ENCODE measurements around the gene SF1. TPM values are rescaled to one million over a fixed set of nuclear protein-coding genes. Genes with fewer than 3 reads are reported as not detected.

The SF1 gene
- total RNA-seq, 1 donor from 2014 or later, result 533 TPM

- H3K4me3 Mint-ChIP-seq, result no peak overlapping the region
- peaks cover 59% of the 10 kb centered on the region for H3K36me3 Mint-ChIP-seq
- H3K27me3 Mint-ChIP-seq (ENCODE audit: low read depth), result no peaks in the 10 kb centered on the region
- no peak for TF ChIP-seq CTCF (IDR thresholded peaks at IDR 0.05; ENCODE audit: unreplicated experiment)
- peaks cover under 1% of the 10 kb centered on the region for H3K4me1 Mint-ChIP-seq
- DNase-seq (ENCODE audit: low spot score in 2 of 2, unreplicated experiment in 2 of 2), result no peak
- no peaks in the 10 kb centered on the region for H3K9me3 Mint-ChIP-seq
- H3K27ac Mint-ChIP-seq, result no peak overlapping the region
Observed at GRCh38 chr11:64770120-64770519, 8.2 kb downstream of the SF1 start.

DNA sequence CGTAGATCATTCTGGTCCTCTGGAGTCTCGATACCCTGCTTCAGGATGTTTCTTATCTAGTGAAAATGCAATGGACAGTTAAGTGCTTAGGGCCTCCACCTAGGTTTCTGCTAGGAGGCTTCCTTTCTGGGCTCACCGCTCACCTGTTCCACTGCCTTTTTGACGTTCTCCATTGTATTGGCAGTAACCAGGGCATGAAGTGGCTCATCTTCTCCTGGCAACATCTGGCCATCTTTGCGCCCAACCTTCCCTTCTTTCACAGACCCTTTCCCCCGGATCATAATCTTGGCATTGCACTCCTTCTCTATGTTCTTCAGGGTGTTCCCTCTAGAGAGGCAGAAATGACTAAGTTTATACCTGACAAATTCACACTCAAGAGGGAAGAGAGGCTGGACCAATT lies 9.1 kb downstream of the SF1 start:
- no peaks in the 10 kb centered on the region for H3K9me3 Mint-ChIP-seq
- H3K4me3 Mint-ChIP-seq, result no peak overlapping the region
- no peak for TF ChIP-seq CTCF (IDR thresholded peaks at IDR 0.05; ENCODE audit: unreplicated experiment)
- peaks cover 63% of the 10 kb centered on the region for H3K36me3 Mint-ChIP-seq
- DNase-seq (ENCODE audit: low spot score in 2 of 2, unreplicated experiment in 2 of 2), result no peak
- no peak overlapping the region for H3K27ac Mint-ChIP-seq
- H3K27me3 Mint-ChIP-seq (ENCODE audit: low read depth), result no peaks in the 10 kb centered on the region
- H3K4me1 Mint-ChIP-seq, result no peaks in the 10 kb centered on the region

- peaks cover 57% of the 10 kb centered on the region for H3K36me3 Mint-ChIP-seq
- no peak for DNase-seq (ENCODE audit: low spot score in 2 of 2, unreplicated experiment in 2 of 2)
- TF ChIP-seq CTCF (IDR thresholded peaks at IDR 0.05; ENCODE audit: unreplicated experiment), result no peak
- H3K9me3 Mint-ChIP-seq, result no peaks in the 10 kb centered on the region
- no peak overlapping the region for H3K4me3 Mint-ChIP-seq
- peaks cover 2% of the 10 kb centered on the region for H3K4me1 Mint-ChIP-seq
- H3K27ac Mint-ChIP-seq, result no peak overlapping the region
- no peaks in the 10 kb centered on the region for H3K27me3 Mint-ChIP-seq (ENCODE audit: low read depth)
Observed at GRCh38 chr11:64768300-64768694, 10.0 kb downstream of the SF1 start.

DNA sequence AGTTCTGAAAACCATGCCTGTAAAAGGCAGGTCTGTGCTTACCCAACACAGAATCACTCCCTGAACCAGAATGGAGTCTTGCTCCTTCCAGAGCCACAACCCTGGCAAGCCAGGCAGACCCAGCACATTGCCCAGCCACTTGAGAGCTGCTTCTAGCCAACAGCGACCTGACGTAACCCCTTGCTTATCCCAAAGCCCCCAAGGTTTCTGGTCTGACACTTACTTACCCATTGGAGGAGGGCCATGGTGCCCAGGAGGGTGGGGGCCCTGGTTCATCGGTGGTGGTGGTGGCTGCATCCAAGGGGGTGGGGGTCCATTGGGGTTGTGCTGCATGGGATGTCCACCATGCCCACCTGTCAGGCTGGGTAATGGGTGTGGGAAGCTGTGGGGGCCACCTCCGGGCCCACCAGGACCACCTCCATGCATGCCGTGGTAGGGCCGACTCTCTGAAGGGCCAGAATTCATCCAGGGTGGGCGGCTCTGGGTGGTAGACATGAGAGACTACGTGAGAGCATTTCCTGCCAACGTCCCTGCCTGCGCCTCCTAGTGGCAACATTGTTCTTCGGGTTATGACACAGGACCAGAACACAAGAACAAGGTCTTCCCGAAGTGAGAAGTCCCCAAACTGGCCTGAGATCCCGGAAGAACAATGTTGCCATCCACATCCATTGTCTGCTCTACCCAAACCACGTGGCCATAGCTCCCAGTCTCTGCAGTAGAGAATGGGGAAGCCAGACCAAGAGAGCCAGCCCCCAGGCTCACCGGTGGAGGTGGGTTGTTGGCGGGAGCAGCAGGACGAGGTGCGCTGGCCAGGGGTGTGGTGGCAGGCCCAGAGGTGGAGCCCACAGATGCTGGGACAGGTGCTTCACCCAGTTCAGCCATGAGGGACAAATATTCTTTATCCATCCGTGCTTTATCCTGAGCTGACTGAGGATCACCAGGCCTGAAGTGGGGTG lies 10.7 kb downstream of the SF1 start:
- Mint-ChIP-seq H3K4me3 (no peak overlapping the region), H3K4me1 (peaks cover 2% of the 10 kb centered on the region), H3K9me3 (no peaks in the 10 kb centered on the region), H3K27me3 (ENCODE audit: low read depth) (no peaks in the 10 kb centered on the region), H3K27ac (peak overlapping the region; percentile 59), H3K36me3 (peaks cover 53% of the 10 kb centered on the region)
- peak in 1 of 2 experiments; percentile 78 for DNase-seq (ENCODE audit: low spot score in 2 of 2, unreplicated experiment in 2 of 2)
- peak; percentile 91 for TF ChIP-seq CTCF (IDR thresholded peaks at IDR 0.05; ENCODE audit: unreplicated experiment)

DNA sequence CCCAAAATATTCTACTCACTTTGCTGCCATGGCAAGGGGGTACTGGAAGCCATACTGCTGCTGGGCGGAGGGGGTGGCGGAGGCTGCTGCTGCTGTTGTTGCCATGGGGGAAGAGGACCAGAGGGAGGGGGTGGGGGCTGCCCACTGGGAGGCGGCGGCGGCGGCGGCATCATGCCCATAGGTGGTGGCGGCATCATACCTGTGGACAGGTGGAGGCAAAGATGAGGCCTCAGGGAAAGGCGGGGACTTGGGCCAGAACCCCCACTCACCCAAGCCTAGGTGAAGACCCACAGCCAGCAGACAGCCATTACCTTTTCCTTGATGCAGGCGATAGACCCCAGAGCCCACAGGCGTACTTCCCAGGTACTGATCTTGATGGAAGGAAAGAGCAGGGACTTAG lies 11.5 kb downstream of the SF1 start:
- peaks cover 48% of the 10 kb centered on the region for H3K36me3 Mint-ChIP-seq
- no peaks in the 10 kb centered on the region for H3K9me3 Mint-ChIP-seq
- DNase-seq (ENCODE audit: low spot score in 2 of 2, unreplicated experiment in 2 of 2), result no peak
- H3K27ac Mint-ChIP-seq, result no peak overlapping the region
- H3K4me1 Mint-ChIP-seq, result peaks cover 2% of the 10 kb centered on the region
- no peak for TF ChIP-seq CTCF (IDR thresholded peaks at IDR 0.05; ENCODE audit: unreplicated experiment)
- H3K4me3 Mint-ChIP-seq, result no peak overlapping the region
- H3K27me3 Mint-ChIP-seq (ENCODE audit: low read depth), result no peaks in the 10 kb centered on the region
